ENCODE data around the gene UPB1. TPM values are rescaled to one million over a fixed set of nuclear protein-coding genes. Genes with fewer than 3 reads are reported as not detected.
"Not testable (repeated sequence)": the region's sequence is repeated elsewhere in the genome, so short reads cannot be mapped to it uniquely, and the experiment has no call there.

The UPB1 gene
- total and polyA plus RNA-seq, 10 of the 15 experiments (the other 5 are each of a cell fraction or from before 2014, with no cell fraction given), result 0.89 to 20.5 (median 3.1) TPM

- Histone ChIP-seq H3K4me2 (ENCODE audit: control insufficient read depth, insufficient read depth) (no peak overlapping the region), H3K9me3 (replicated peaks; ENCODE audit: control insufficient read depth, insufficient read depth, low read length) (no peaks in the 10 kb centered on the region), H3K27me3 (replicated peaks in 1 of 2; ENCODE audit: control insufficient read depth in 2 of 2, insufficient read depth in 2 of 2, low read length in 1 of 2) (no peaks in the 10 kb centered on the region), H3K27ac (ENCODE audit: control insufficient read depth, insufficient read depth) (no peak overlapping the region), H3K79me2 (ENCODE audit: control insufficient read depth, insufficient read depth, low read length) (no peaks in the 10 kb centered on the region), H2AFZ (ENCODE audit: control insufficient read depth, low read depth, low read length) (no peak overlapping the region), H4K20me1 (ENCODE audit: control insufficient read depth, insufficient read depth) (no peaks in the 10 kb centered on the region), H3K4me3 (no peak overlapping the region), H3K4me1 (ENCODE audit: control insufficient read depth, insufficient read depth, low read length) (no peaks in the 10 kb centered on the region), H3K9ac (ENCODE audit: control insufficient read depth, insufficient read depth, low read length) (no peak overlapping the region), H3K36me3 (ENCODE audit: control insufficient read depth in 2 of 2, insufficient read depth in 2 of 2, low read length in 1 of 2) (no peaks in the 10 kb centered on the region)
- intact Hi-C loops (cut with micrococcal nuclease; ENCODE audit: unreplicated experiment), result no loop called here
- ATAC-seq, result no peak
- TF ChIP-seq KAT2A (conservative IDR thresholded peaks at IDR 0.05; ENCODE audit: control insufficient read depth, low read depth, low read length) (no peak), TARDBP (IDR thresholded peaks at IDR 0.05; ENCODE audit: borderline replicate concordance) (no peak), CREB1 (IDR thresholded peaks at IDR 0.05; ENCODE audit: low read depth) (no peak), NR2F1 (conservative IDR thresholded peaks at IDR 0.05) (no peak), ZNF687 (IDR thresholded peaks at IDR 0.05) (no peak), DPF2 (IDR thresholded peaks at IDR 0.05) (no peak), STAT1 (conservative IDR thresholded peaks at IDR 0.05) (no peak), SUZ12 (IDR thresholded peaks at IDR 0.05; ENCODE audit: unreplicated experiment) (no peak), SREBF2 (IDR thresholded peaks at IDR 0.05; ENCODE audit: low read length) (no peak)
- WGBS (ENCODE audit: insufficient coverage, insufficient replicate concordance, low lambda C conversion rate, missing lambda C conversion rate), result 74% methylated on average over 2 of the region's 2 CpGs
- ChIA-PET SMC1A (ENCODE audit: uncharacterized antibody, unreplicated experiment) (interaction anchor here (0.7 kb wide), 1 partner anchor 51 kb away, joined by 3 read pairs; no protein-coding TSS in a partner anchor), RAD21 (ENCODE audit: unreplicated experiment) (no interaction called here), POLR2A (no interaction called here), CTCF (interaction anchor here (0.7 to 1.8 kb wide), 2 partner anchors 14 to 41 kb away, joined by 3 to 7 read pairs; no protein-coding TSS in a partner anchor)
- no peak for FAIRE-seq
- DNase-seq (ENCODE audit: low read depth, low spot score), result no peak
- BruUV-seq (replicated peaks), result no TSS peak
- in situ Hi-C loops (cut with MboI), result no loop called here
Measured at GRCh38 chr22:24489011-24489410, 6.1 kb upstream of the UPB1 start.

GRCh38 chr22:24489434-24489833 is 5.7 kb upstream of the UPB1 start:
- in situ Hi-C loops (cut with MboI); intact Hi-C loops (cut with micrococcal nuclease; ENCODE audit: unreplicated experiment); ATAC-seq; H3K9ac ChIP-seq (ENCODE audit: control insufficient read depth, insufficient read depth, low read length); DNase-seq (ENCODE audit: low read depth, low spot score); H3K79me2 ChIP-seq (ENCODE audit: control insufficient read depth, insufficient read depth, low read length); H3K4me2 ChIP-seq (ENCODE audit: control insufficient read depth, insufficient read depth); H3K4me3 ChIP-seq; RAD21 ChIA-PET (ENCODE audit: unreplicated experiment); H3K4me1 ChIP-seq (ENCODE audit: control insufficient read depth, insufficient read depth, low read length); H2AFZ ChIP-seq (ENCODE audit: control insufficient read depth, low read depth, low read length); H3K27me3 ChIP-seq (replicated peaks in 1 of 2; ENCODE audit: control insufficient read depth in 2 of 2, insufficient read depth in 2 of 2, low read length in 1 of 2); H3K9me3 ChIP-seq (replicated peaks; ENCODE audit: control insufficient read depth, insufficient read depth, low read length); POLR2A ChIA-PET; H3K36me3 ChIP-seq (ENCODE audit: control insufficient read depth in 2 of 2, insufficient read depth in 2 of 2, low read length in 1 of 2); BruUV-seq (replicated peaks); H4K20me1 ChIP-seq (ENCODE audit: control insufficient read depth, insufficient read depth); FAIRE-seq; H3K27ac ChIP-seq (ENCODE audit: control insufficient read depth, insufficient read depth): not testable (repeated sequence)
- 90% methylated on average over 1 of the region's 1 CpG for WGBS (ENCODE audit: insufficient coverage, insufficient replicate concordance, low lambda C conversion rate, missing lambda C conversion rate)
- CTCF ChIA-PET, result interaction anchor here (1.8 kb wide), 1 partner anchor 13 kb away, joined by 7 read pairs; no protein-coding TSS in a partner anchor
- SMC1A ChIA-PET (ENCODE audit: uncharacterized antibody, unreplicated experiment), result interaction anchor here (0.7 kb wide), 1 partner anchor 51 kb away, joined by 3 read pairs; no protein-coding TSS in a partner anchor

All from GM12878 (cell line).